ENCODE measurements around the gene C11orf16.
"Not testable (repeated sequence)": the region's sequence is repeated elsewhere in the genome, so short reads cannot be mapped to it uniquely, and the experiment has no call there.

Gene C11orf16

GRCh38 chr11:8932564-8933180 is at the start of gene C11orf16:
Gene C11orf16, minus strand, starts transcription at chr11:8932947. Its CDS starts 639 bp downstream, at chr11:8932308.
- no peak for DNase-seq

DNA sequence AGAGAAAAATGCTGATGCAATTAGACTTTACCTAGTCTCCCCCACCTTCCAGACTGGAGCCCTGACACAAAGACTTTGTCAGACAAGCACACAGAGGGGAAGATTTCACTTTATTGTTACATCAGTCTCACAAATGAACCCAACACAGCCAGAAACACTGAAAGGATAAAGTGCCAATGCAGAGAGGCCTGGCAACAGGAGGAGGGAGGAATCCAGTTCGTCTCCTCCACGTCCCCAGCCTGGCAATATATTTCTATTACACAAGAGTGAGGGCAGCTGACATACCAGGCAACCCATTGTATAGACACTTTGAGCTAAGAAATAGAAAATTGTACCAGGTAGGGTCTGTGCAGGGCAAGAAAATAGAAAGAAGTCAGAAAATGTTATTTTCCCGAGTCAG is 47.7 kb upstream of the C11orf16 start:
- DNase-seq, result no peak

- not testable (repeated sequence) for DNase-seq
Observed at GRCh38 chr11:8979365-8979764, 46.6 kb upstream of the C11orf16 start.

GRCh38 chr11:8973121-8973520 is 40.4 kb upstream of the C11orf16 start:
- DNase-seq, result no peak

DNA sequence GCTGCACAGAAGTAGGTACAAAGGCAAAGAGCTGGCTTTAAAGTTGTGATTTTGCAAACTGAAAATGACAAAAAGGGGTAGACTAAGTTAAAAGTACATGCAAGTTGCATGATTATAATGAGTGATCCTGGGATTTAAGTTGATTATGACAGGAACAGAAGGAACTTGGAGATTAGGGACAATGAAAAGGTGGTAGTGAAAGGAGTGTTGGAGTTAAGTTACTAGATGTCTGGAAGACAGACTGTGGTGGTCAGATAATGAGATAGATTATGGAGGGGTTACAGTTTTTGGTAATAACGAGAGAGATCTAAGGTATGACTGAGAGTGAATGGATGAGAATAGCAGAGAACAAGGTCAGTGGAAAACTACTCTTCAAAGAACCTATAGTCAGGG is 39.2 kb upstream of the C11orf16 start:
- DNase-seq, result no peak

- DNase-seq, result no peak
Observed at GRCh38 chr11:8971196-8971923, 38.6 kb upstream of the C11orf16 start.

GRCh38 chr11:8967184-8967583 is 34.4 kb upstream of the C11orf16 start:
- no peak for DNase-seq

GRCh38 chr11:8964324-8965320 is 31.9 kb upstream of the C11orf16 start, which contains the start of gene TMEM9B:
Gene TMEM9B, minus strand, starts transcription at chr11:8964442. Its CDS starts 129 bp downstream, at chr11:8964313.
- DNase-seq, result peak; percentile 84

GRCh38 chr11:8963569-8964323 is 31.0 kb upstream of the C11orf16 start:
- peak; percentile 84 for DNase-seq

- no peak for DNase-seq
Observed at GRCh38 chr11:8962841-8963240, 30.1 kb upstream of the C11orf16 start.

- DNase-seq, result no peak
Observed at GRCh38 chr11:8961401-8961800, 28.7 kb upstream of the C11orf16 start.

DNA sequence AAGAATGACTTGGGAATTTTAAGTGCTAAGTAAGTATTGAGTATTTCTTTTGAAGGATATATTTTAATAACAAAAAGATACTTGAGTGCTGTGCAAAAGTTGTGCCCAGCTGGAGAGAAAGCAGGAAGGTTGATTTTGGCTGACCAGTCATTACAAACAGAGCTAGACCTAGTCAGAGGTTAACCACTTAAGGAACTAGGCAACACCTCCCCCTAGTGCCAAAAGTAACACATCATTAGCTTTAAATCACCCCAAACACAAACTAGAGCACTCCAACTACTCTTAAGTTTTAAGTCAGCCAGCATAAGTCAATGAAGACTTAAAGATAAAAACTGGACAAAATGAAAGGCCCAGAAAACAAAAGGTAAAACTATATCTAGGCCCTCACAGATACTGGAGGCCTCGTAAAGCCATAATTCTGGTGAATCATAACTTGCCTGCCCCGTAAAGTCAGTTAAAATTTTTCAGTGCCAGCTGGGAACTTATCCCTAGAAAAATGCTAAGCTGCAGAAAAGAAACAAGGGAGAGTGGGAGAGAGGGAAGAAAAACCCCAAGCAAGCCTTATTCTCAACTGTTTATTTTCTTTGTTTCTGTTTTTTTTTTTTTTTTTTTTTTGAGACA is 26.9 kb upstream of the C11orf16 start:
- peak; percentile 12 for DNase-seq

DNA sequence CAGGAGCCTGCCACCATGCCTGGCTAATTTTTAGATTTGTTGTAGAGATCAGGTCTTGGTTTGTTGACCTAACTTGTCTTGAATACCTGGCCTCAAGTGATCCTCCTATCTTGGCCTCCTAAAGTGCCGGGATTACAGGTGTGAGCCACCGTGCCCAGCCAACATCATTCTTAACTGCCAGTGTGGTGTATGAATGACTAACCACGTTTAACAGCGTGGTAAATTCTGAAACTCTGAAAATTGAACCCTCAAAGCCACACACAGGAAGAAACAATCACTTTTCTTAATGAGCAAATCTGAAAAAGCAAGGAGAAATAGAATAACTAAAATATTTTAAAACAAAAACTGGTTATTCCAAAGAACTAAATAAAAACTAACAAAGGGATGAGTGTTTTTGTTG is 24.1 kb upstream of the C11orf16 start:
- DNase-seq, result no peak

DNA sequence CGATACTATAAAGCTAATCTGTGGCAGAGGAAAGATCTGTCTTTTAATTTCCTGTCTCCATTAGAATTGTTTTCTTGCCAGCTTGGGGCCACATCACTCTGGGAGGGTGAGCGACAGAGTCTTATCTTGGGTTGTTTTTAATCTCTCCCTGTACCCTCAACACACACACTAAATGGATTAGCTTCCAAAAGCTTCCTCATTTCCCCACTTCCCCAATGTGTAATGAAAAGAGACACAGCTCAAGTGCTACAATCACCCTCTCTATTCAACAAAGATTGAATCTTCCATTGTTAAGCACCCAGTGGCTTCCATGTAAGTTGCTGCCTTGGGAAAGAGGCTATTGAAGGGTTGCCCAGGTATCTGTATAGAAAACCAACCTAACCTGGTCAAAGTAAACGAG is 16.1 kb upstream of the C11orf16 start:
- no peak for DNase-seq

GRCh38 chr11:8947230-8947943 is 14.6 kb upstream of the C11orf16 start:
- no peak for DNase-seq

DNA sequence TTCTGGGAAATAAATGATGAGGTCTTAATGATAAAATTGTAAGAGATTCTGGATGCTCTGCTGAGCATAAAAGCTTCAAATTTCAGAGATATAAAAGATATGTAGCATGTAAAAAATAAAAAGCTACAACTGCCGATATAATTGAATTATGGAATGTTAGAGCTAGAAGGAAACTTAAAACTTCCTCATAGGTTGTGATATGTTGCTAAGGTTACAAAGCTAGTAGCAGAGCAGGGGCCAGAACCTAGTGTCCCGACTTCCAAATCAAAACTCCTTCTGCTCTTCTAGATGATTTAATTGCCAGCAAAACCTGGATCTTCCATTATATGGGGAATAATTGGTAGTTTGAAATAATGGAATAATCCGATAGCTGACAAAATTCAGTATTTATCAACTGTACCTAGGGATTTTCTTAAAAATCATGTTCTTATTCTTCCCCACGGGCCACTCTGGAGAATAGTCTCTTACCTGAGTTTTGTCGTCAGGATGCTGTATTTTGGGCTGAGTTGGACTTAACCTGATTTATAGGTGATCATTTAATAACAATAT is 9.8 kb upstream of the C11orf16 start, which contains the start of gene ASCL3:
TSS of gene ASCL3 (minus strand) at position 499 of the 549 bp plus-strand sequence. CDS start 4,855 bp downstream, outside the sequence.
- DNase-seq, result no peak

DNA sequence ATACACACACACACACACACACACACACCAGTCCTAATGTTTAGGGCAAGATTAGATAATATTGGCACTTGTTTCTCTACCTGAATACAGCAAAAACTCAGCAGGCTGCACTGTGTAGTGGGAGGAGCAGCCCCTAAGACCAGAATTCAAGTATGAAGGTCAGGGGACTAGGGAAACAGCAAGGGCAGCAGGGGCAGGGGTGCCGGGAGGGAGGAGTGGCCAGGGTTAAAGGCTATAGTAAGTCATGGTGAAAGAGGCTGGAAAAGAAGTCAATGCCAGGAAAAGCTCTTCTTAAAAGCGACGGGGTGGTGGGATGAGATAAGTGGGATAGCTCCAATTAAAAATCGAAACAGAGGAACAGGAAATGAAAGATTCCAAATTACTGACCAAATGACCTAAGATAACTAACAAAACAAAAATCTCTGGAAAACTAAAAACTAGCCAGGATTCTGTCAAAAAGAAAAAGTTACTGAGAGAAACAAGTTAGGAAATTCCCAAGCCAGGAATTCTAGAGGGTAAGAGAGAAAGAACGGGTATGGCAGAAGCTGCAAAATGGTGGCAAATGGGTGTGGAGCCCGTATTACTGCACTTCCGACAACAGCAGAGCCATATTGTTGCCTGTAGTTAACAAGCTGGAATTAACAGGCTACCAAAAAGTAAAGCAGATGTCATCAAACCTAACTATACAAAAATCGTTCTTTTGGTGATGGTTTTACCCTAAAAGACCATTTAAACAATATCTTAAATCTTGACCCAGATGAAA is 8.8 kb upstream of the C11orf16 start:
- DNase-seq, result no peak

DNA sequence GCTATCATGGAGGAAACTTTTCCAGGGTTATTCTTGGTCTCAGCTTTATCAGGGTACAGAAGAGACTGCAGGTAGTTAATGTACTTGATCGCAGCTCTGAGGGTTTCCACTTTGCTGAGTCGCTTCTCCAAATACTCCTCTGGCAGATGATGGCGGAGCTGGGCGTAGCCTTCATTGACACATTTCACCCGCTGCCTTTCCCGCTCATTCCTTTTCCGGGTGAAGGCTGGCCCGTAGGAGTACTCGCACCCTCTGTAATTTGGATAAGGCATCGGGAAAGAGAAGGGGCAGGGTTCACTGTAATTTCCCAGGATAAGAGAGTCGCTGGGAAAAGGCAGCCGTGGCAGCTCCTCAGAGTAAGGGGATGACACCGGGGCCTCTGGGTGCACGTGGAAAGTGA is 4.9 kb upstream of the C11orf16 start:
- DNase-seq, result no peak

DNA sequence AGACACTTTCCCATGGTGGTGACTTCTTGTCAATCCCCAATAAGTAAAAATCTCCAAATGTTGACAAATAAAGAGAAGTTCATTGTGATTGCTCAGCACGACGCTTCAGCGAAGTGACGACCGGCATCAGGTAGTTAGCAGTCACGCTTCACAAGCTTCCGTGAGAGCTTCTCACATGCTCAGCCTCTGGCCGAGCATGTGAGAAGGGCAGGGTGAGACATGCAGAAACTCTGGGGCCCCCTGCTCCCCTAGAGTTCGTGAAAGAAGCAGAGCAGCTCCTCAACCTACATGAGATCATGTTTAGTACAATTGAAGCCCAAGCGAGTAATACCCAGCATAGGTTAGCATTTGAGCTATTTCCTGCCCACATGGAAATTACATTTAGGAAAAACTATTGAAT is 4.4 kb upstream of the C11orf16 start:
- DNase-seq, result no peak

DNA sequence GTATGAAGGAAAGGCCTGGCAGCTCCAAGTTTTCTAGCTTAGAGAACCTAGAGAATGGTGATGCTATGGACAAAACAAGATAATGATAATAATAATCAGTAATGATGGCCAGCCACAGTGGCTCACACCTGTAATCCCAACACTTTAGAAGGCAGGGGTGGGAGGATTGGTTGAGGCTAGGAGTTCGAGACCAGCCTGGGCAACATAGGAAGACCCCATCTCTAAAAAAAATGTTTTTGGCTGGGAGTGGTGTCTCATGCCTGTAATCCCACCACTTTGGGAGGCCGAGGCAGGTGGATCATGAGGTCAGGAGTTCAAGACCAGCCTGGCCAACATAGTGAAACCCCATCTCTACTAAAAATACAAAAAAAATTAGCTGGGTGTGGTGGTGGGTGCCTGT is 3.0 kb upstream of the C11orf16 start:
- DNase-seq, result not testable (repeated sequence)

All from NCI-H345 (cell line).